Activated CD8-positive, alpha-beta T cell treated with anti-CD3 and anti-CD28 coated beads for 36 hours (primary cell): Measurements from ENCODE around the gene MICB. TPM values are rescaled to one million over a fixed set of nuclear protein-coding genes. Genes with fewer than 3 reads are reported as not detected.

ENCODE experiments used
- ATAC-seq: fragments of 200-7000 bp; cut with Tn5 transposase; one replicate; pipeline ENCODE4 v1.10.0; 2021; ENCODE audit warnings: mild to moderate bottlenecking, moderate library complexity
- CTCF ChIA-PET: fragments of 350-600 bp; sonication (Branson Sonifier 250); formaldehyde crosslinking; loops from one replicate; lab custom pipeline; 2021; ENCODE audit warnings: antibody characterized with exemption; lab: Charles Lee
- POLR2A ChIA-PET: fragments of 350-600 bp; sonication (Branson Sonifier 250); formaldehyde crosslinking; loops from one replicate; lab custom pipeline; 2021; ENCODE audit warnings: antibody characterized with exemption; lab: Charles Lee
- DNase-seq: peaks from one replicate; pipeline ENCODE4 v3.0.0-alpha.2; 2020
- H3K27ac Mint-ChIP-seq: one replicate; pipeline ENCODE4 v1.8.0; 2021; ENCODE audit warnings: mild to moderate bottlenecking, mixed read lengths
- H3K27me3 Mint-ChIP-seq: one replicate; pipeline ENCODE4 v1.8.0; 2021; ENCODE audit warnings: mixed read lengths
- H3K36me3 Mint-ChIP-seq: one replicate; pipeline ENCODE4 v1.8.0; 2021; ENCODE audit warnings: low read depth, mixed read lengths
- H3K4me1 Mint-ChIP-seq: one replicate; pipeline ENCODE4 v1.8.0; 2021; ENCODE audit warnings: low read depth, mixed read lengths
- H3K4me3 Mint-ChIP-seq: one replicate; pipeline ENCODE4 v1.8.0; 2021; ENCODE audit warnings: mild to moderate bottlenecking, moderate library complexity, mixed read lengths
- H3K9me3 Mint-ChIP-seq: one replicate; pipeline ENCODE4 v1.8.0; 2021; ENCODE audit warnings: mixed read lengths
- intact Hi-C: fragments of 100-400 bp; cut with micrococcal nuclease; formaldehyde crosslinking; loops from one replicate; pipeline ENCODE4 v1.10.0; 2022
- total RNA-seq, 2 experiments: library from RNA; stranded (reverse); gene quantifications; one replicate each; pipeline ENCODE4 v1.2.3, GENCODE V29; 2021
- TF ChIP-seq, protein P1 (sequence below): fragments of 200-600 bp; IDR thresholded peaks from one replicate; pipeline ENCODE4 v1.8.0; 2022; ENCODE audit warnings: antibody characterized with exemption, mild to moderate bottlenecking

MICB gene
- total RNA-seq, 2 experiments from 2014 or later: 17.0 to 17.7 TPM

GRCh38 chr6:31529329-31530150, 31.6 kb downstream of the MICB start:
- Mint-ChIP-seq H3K9me3 (no peaks in the 10 kb centered on the region), H3K4me3 (no peak overlapping the region), H3K27ac (peak overlapping the region; percentile 15), H3K27me3 (no peaks in the 10 kb centered on the region), H3K4me1 (peaks cover 12% of the 10 kb centered on the region), H3K36me3 (peaks cover 43% of the 10 kb centered on the region)
- ChIA-PET CTCF (interaction anchor here (0.6 to 1.0 kb wide), 2 partner anchors 36 to 87 kb away, joined by 3 read pairs; no protein-coding TSS in a partner anchor), POLR2A (interaction anchor here (0.6 to 2.6 kb wide), 6 partner anchors 9 to 299 kb away, joined by 3 to 21 read pairs (median 6); partner anchors contain the start of genes DDX39B and MICB)
- ATAC-seq: peak; percentile 19
- no peak for DNase-seq
- intact Hi-C loops: no loop called here
- TF ChIP-seq, protein P1, sequence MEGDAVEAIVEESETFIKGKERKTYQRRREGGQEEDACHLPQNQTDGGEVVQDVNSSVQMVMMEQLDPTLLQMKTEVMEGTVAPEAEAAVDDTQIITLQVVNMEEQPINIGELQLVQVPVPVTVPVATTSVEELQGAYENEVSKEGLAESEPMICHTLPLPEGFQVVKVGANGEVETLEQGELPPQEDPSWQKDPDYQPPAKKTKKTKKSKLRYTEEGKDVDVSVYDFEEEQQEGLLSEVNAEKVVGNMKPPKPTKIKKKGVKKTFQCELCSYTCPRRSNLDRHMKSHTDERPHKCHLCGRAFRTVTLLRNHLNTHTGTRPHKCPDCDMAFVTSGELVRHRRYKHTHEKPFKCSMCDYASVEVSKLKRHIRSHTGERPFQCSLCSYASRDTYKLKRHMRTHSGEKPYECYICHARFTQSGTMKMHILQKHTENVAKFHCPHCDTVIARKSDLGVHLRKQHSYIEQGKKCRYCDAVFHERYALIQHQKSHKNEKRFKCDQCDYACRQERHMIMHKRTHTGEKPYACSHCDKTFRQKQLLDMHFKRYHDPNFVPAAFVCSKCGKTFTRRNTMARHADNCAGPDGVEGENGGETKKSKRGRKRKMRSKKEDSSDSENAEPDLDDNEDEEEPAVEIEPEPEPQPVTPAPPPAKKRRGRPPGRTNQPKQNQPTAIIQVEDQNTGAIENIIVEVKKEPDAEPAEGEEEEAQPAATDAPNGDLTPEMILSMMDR: no peak

DNA sequence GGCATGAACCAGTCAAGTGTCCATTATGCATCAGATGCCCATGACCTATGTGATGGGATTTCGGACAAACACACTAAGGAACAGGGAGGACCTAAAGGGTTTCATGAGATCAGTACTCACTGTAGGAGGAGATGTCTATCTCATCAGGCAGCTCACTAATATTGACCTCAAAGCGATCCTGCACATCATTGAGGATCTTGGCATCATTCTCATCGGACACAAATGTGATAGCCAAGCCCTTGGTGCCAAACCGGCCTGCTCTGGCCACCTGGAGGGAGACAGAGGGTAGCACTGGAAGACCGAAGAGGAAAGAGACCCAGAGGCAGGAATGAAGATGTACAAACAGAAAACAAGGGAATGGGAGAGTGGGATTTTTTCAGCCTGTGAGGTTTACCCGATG, 32.7 kb downstream of the MICB start:
- TF ChIP-seq, protein P1: no peak
- POLR2A ChIA-PET: interaction anchor here (2.4 to 2.8 kb wide), 2 partner anchors 8 to 11 kb away, joined by 11 to 24 read pairs; partner anchors contain the start of gene DDX39B
- H3K4me3 Mint-ChIP-seq: no peak overlapping the region
- no peak for DNase-seq
- H3K27me3 Mint-ChIP-seq: no peaks in the 10 kb centered on the region
- no peaks in the 10 kb centered on the region for H3K9me3 Mint-ChIP-seq
- H3K27ac Mint-ChIP-seq: no peak overlapping the region
- peaks cover 21% of the 10 kb centered on the region for H3K4me1 Mint-ChIP-seq
- no peak for ATAC-seq
- intact Hi-C loops: no loop called here
- CTCF ChIA-PET: interaction anchor here (0.6 kb wide), 1 partner anchor 21 kb away, joined by 4 read pairs; no protein-coding TSS in a partner anchor
- H3K36me3 Mint-ChIP-seq: peaks cover 55% of the 10 kb centered on the region

GRCh38 chr6:31531162-31531561, 33.2 kb downstream of the MICB start:
- intact Hi-C loops: no loop called here
- DNase-seq: no peak
- Mint-ChIP-seq H3K27ac (no peak overlapping the region), H3K4me3 (no peak overlapping the region), H3K9me3 (no peaks in the 10 kb centered on the region), H3K36me3 (peaks cover 60% of the 10 kb centered on the region), H3K4me1 (peaks cover 26% of the 10 kb centered on the region), H3K27me3 (no peaks in the 10 kb centered on the region)
- CTCF ChIA-PET: interaction anchor here (0.6 to 2.0 kb wide), 3 partner anchors 10 to 20 kb away, joined by 3 to 7 read pairs (median 4); partner anchors contain the start of genes ATP6V1G2 and DDX39B
- ATAC-seq: no peak
- TF ChIP-seq, protein P1: no peak
- POLR2A ChIA-PET: interaction anchor here (0.8 to 2.8 kb wide), 9 partner anchors 8 to 129 kb away, joined by 3 to 24 read pairs (median 4); partner anchors contain the start of gene DDX39B

GRCh38 chr6:31531771-31532643, 34.1 kb downstream of the MICB start:
- ATAC-seq: no peak
- H3K4me3 Mint-ChIP-seq: no peak overlapping the region
- H3K9me3 Mint-ChIP-seq: no peaks in the 10 kb centered on the region
- CTCF ChIA-PET: interaction anchor here (0.9 to 2.0 kb wide), 3 partner anchors 10 to 38 kb away, joined by 3 to 7 read pairs (median 3); partner anchors contain the start of genes ATP6V1G2 and DDX39B
- intact Hi-C loops: no loop called here
- POLR2A ChIA-PET: interaction anchor here (0.8 to 2.8 kb wide), 9 partner anchors 8 to 130 kb away, joined by 3 to 24 read pairs (median 4); partner anchors contain the start of gene DDX39B
- peak overlapping the region; percentile 69 for H3K27ac Mint-ChIP-seq
- DNase-seq: no peak
- peaks cover 31% of the 10 kb centered on the region for H3K4me1 Mint-ChIP-seq
- TF ChIP-seq, protein P1: no peak
- H3K36me3 Mint-ChIP-seq: peaks cover 67% of the 10 kb centered on the region
- no peaks in the 10 kb centered on the region for H3K27me3 Mint-ChIP-seq
